ENCODE measurements around the gene IKZF2.

DNA sequence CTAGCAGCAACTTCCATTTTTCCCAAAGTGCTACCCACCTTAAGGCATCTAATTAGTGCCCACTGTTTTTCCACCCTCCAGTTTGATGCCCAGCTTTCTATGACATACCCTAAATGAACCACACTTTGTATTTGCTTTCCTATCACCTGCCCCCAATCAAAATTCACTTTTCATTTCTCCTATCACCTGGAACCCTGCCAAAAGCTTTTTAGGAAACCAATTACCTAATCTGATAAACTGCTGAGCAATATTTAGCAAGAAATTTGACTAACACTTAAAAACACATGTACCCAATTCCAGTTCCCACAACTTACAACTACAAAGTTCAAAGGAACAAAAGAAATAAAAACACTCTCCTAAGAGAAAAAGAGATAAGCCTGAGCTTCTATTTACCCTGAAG, 71.7 kb downstream of the IKZF2 start:
- TF ChIP-seq CTCF (IDR thresholded peaks at IDR 0.05) (no peak), EP300 (IDR thresholded peaks at IDR 0.05) (no peak), CEBPB (IDR thresholded peaks at IDR 0.05) (no peak), JUN (IDR thresholded peaks at IDR 0.05) (no peak), RCOR1 (IDR thresholded peaks at IDR 0.05; ENCODE audit: low read depth, low read length) (no peak)
